AG09309 (cell line): ENCODE results near the gene PLAAT1.

Source experiments
- DNase-seq: peaks from one replicate; pipeline ENCODE4 v3.0.0-alpha.2; 2010; ENCODE audit warnings: low read depth
- H3K4me3 ChIP-seq: 2 replicates; pipeline ENCODE4 v1.5.1; 2011; ENCODE audit warnings: mild to moderate bottlenecking, low read depth, low read length, moderate library complexity; ENCODE audit not compliant: control insufficient read depth
- CTCF ChIP-seq: IDR thresholded peaks from 2 replicates; pipeline ENCODE4 v1.5.1; 2011; ENCODE audit warnings: mild to moderate bottlenecking, low read depth, low read length, inconsistent platforms; ENCODE audit not compliant: insufficient read depth, control insufficient read depth; ENCODE audit errors: missing control alignments

PLAAT1 gene

GRCh38 chr3:193248848-193249468 is 7.9 kb downstream of the PLAAT1 start:
- no peak for DNase-seq

GRCh38 chr3:193250492-193250891 is 9.5 kb downstream of the PLAAT1 start:
- no peak for DNase-seq
- TF ChIP-seq CTCF = no peak
- no peak overlapping the region for H3K4me3 ChIP-seq

More at GRCh38 chr3:193248848-193249468, 7.9 kb downstream of the PLAAT1 start:
- no peak for TF ChIP-seq CTCF
- no peak overlapping the region for H3K4me3 ChIP-seq

- no peak overlapping the region for H3K4me3 ChIP-seq
- TF ChIP-seq CTCF = no peak
- no peak for DNase-seq
Measured at GRCh38 chr3:193253986-193254660, 13.1 kb downstream of the PLAAT1 start.

GRCh38 chr3:193261970-193262369 is 20.9 kb downstream of the PLAAT1 start:
- no peak overlapping the region for H3K4me3 ChIP-seq
- no peak for DNase-seq
- TF ChIP-seq CTCF = no peak

- TF ChIP-seq CTCF = no peak
- H3K4me3 ChIP-seq = no peak overlapping the region
- no peak for DNase-seq
Measured at GRCh38 chr3:193262707-193263106, 21.7 kb downstream of the PLAAT1 start.

GRCh38 chr3:193269343-193270028 is 28.5 kb downstream of the PLAAT1 start:
- DNase-seq = no peak
- no peak overlapping the region for H3K4me3 ChIP-seq

More at GRCh38 chr3:193269343-193270028, 28.5 kb downstream of the PLAAT1 start:
- no peak for TF ChIP-seq CTCF
